Esophagus squamous epithelium (tissue), 5 donors: ENCODE data around the gene RPS2. TPM values are rescaled to one million over a fixed set of nuclear protein-coding genes. Genes with fewer than 3 reads are reported as not detected.
"Not testable (repeated sequence)": the region's sequence is repeated elsewhere in the genome, so short reads cannot be mapped to it uniquely, and the experiment has no call there.

Source experiments
- DNase-seq: peaks from one replicate; lab custom pipeline; 2025; lab: John Stamatoyannopoulos, UW
- H3K27ac ChIP-seq, 4 donors: fragments of 200-600 bp; sonication (generic); one replicate each; pipeline ENCODE4 v1.5.1; 2016 to 2019; ENCODE audit warnings: mild to moderate bottlenecking in 1 of 4
- H3K27me3 ChIP-seq, 4 donors: fragments of 200-600 bp; sonication (generic); 1 replicate in 3 of 4; 2 replicates in 1 of 4; pipeline versions ENCODE4 v1.5.1 to v1.6.0; 2017 to 2021; ENCODE audit warnings: antibody characterized with exemption in 1 of 4
- H3K36me3 ChIP-seq, 3 donors: fragments of 200-600 bp; sonication (generic); one replicate each; pipeline ENCODE4 v1.5.1; 2016 to 2019
- H3K4me1 ChIP-seq, 3 donors: fragments of 200-600 bp; sonication (generic); one replicate each; pipeline ENCODE4 v1.5.1; 2017 to 2019
- H3K4me3 ChIP-seq, 4 donors: fragments of 200-600 bp; sonication (generic); 1 replicate in 3 of 4; 2 replicates in 1 of 4; pipeline ENCODE4 v1.5.1; 2016 to 2019; ENCODE audit warnings: mild to moderate bottlenecking in 2 of 4, moderate library complexity in 1 of 4
- H3K9me3 ChIP-seq, 3 donors: fragments of 200-600 bp; sonication (generic); one replicate each; pipeline ENCODE4 v1.5.1; 2016 to 2019
- CTCF ChIP-seq, 6 experiments: fragments of 450-650 bp in 4 of 6; fragments of 200-600 bp in 2 of 6; sonication (generic) in 2 of 6; IDR thresholded peaks; one replicate each; pipeline ENCODE4 v1.5.1; 2016 to 2019; ENCODE audit warnings: antibody characterized with exemption in 6 of 6, mild to moderate bottlenecking in 4 of 6, moderate library complexity in 4 of 6
- POLR2A ChIP-seq, 4 donors: fragments of 450-650 bp; IDR thresholded peaks; one replicate each; pipeline ENCODE4 v1.6.1; 2017; ENCODE audit warnings: antibody characterized with exemption in 4 of 4, mild to moderate bottlenecking in 4 of 4, moderate library complexity in 3 of 4
- WGBS, 2 donors: methylation state at CpG; one replicate each; pipeline ENCODE4 v1.1.5; 2018; 5-methylcytosine and 5-hydroxymethylcytosine counted together
- intact Hi-C: fragments of 100-400 bp; cut with DNase I; formaldehyde crosslinking; loops from one replicate; pipeline ENCODE4 v1.15.0; 2022
- total RNA-seq, 4 donors: library from RNA; depleted of rRNA; stranded (reverse); fragments of >200 nt; gene quantifications; one replicate each; pipeline ENCODE4 v1.1.0, GENCODE V29; 2016
- donor health status: DM: yes; HTN: yes; CAD: no.

The RPS2 gene
- total RNA-seq, 4 donors from 2014 or later, result 1,980 to 2,837 (median 2,292) TPM

- 75 to 76% methylated on average over 11 to 16 of the region's 30 CpGs for WGBS, 2 donors
- DNase-seq, result no peak
- peaks cover 13 to 35% (median 17%) of the 10 kb centered on the region in 3 donors for H3K4me1 ChIP-seq
- no peaks in the 10 kb centered on the region for H3K9me3 ChIP-seq
- no peaks in the 10 kb centered on the region for H3K27me3 ChIP-seq
- H3K4me3 ChIP-seq, result peak overlapping the region; percentile 76 to 90 (median 86)
- peak overlapping the region; percentile 85 to 96 (median 91) for H3K27ac ChIP-seq
- H3K36me3 ChIP-seq, result peaks cover 29 to 49% (median 29%) of the 10 kb centered on the region in 3 donors
- intact Hi-C loops, result no loop called here
- TF ChIP-seq CTCF (IDR thresholded peaks at IDR 0.05) (no peak), POLR2A (IDR thresholded peaks at IDR 0.05) (no peak)
Measured at GRCh38 chr16:1941162-1942046, 23.2 kb downstream of the RPS2 start.

GRCh38 chr16:1940273-1941161 is 24.1 kb downstream of the RPS2 start:
- TF ChIP-seq POLR2A (IDR thresholded peaks at IDR 0.05) (no peak), CTCF (IDR thresholded peaks at IDR 0.05) (no peak)
- DNase-seq, result no peak
- intact Hi-C loops, result no loop called here
- peaks cover 15 to 40% (median 19%) of the 10 kb centered on the region in 3 donors for H3K4me1 ChIP-seq
- WGBS, 2 donors, result 77 to 85% methylated on average over 9 to 11 of the region's 23 CpGs
- no peaks in the 10 kb centered on the region for H3K27me3 ChIP-seq
- peak overlapping the region in 1 of 4 donors; percentile 92 for H3K27ac ChIP-seq
- H3K4me3 ChIP-seq, result no peak overlapping the region
- no peaks in the 10 kb centered on the region for H3K9me3 ChIP-seq
- peaks cover 29 to 49% (median 29%) of the 10 kb centered on the region in 3 donors for H3K36me3 ChIP-seq

GRCh38 chr16:1939833-1940232 is 24.8 kb downstream of the RPS2 start:
- peaks cover 29 to 49% (median 29%) of the 10 kb centered on the region in 3 donors for H3K36me3 ChIP-seq
- H3K4me3 ChIP-seq, H3K27me3 ChIP-seq, intact Hi-C loops, H3K27ac ChIP-seq, H3K9me3 ChIP-seq, DNase-seq: not testable (repeated sequence)
- peaks cover 18 to 47% (median 20%) of the 10 kb centered on the region in 3 donors for H3K4me1 ChIP-seq
- WGBS, 2 donors, result 85 to 97% methylated on average over 8 of the region's 8 CpGs

- peaks cover 29 to 49% (median 29%) of the 10 kb centered on the region in 3 donors for H3K36me3 ChIP-seq
- H3K9me3 ChIP-seq, result no peaks in the 10 kb centered on the region
- intact Hi-C loops, result no loop called here
- DNase-seq, result no peak
- H3K4me1 ChIP-seq, result peaks cover 18 to 46% (median 20%) of the 10 kb centered on the region in 3 donors
- 69% methylated on average over 13 of the region's 17 CpGs; no CpG with 5 or more reads in 1 of the 2 donors for WGBS, 2 donors
- H3K27ac ChIP-seq, result peak overlapping the region in 1 of 4 donors; percentile 56
- H3K27me3 ChIP-seq, result no peaks in the 10 kb centered on the region
- TF ChIP-seq POLR2A (IDR thresholded peaks at IDR 0.05) (no peak), CTCF (IDR thresholded peaks at IDR 0.05) (no peak)
- H3K4me3 ChIP-seq, result no peak overlapping the region
Measured at GRCh38 chr16:1938910-1939309, 25.7 kb downstream of the RPS2 start.

GRCh38 chr16:1938316-1938715 is 26.3 kb downstream of the RPS2 start:
- Histone ChIP-seq H3K9me3 (no peaks in the 10 kb centered on the region), H3K27ac (peak overlapping the region in 1 of 4 donors; percentile 56), H3K36me3 (peaks cover 29 to 49% (median 29%) of the 10 kb centered on the region in 3 donors), H3K4me1 (peaks cover 18 to 40% (median 20%) of the 10 kb centered on the region in 3 donors), H3K27me3 (no peaks in the 10 kb centered on the region), H3K4me3 (no peak overlapping the region)
- no peak for TF ChIP-seq POLR2A (IDR thresholded peaks at IDR 0.05)
- TF ChIP-seq CTCF (IDR thresholded peaks at IDR 0.05), result no peak
- intact Hi-C loops, result no loop called here
- no peak for DNase-seq
- WGBS, 2 donors, result 74 to 90% methylated on average over 2 to 3 of the region's 10 CpGs
